Measurements from ENCODE around the gene ARCN1.

Gene ARCN1

DNA sequence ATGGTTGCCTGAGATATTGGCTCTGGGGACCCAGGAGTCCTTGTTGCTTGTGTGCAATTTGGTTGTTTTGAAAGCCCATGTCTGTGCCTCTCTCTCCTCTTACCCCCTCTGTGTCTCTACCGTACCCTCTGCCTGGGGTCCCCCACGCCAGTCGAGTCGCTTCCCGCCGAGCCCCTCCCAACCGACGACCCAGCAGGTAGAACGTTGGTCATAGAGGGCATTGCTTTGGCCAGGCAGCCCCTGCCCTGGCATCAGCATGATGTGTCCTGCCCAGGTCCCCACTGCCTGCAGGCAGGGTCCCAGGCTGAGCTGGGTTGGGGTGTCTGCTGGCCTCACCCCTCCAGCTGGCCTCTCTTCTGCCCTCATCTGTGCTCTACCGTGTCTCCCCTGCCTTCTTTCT lies 72.3 kb downstream of the ARCN1 start:
- H3K79me1 ChIP-seq (ENCODE audit: low read length): no peaks in the 10 kb centered on the region
- H3K79me2 ChIP-seq (ENCODE audit: control insufficient read depth, insufficient read depth, low read length): no peaks in the 10 kb centered on the region
- no peaks in the 10 kb centered on the region for H3K36me3 ChIP-seq (ENCODE audit: control insufficient read depth, insufficient read depth, low read length)

GRCh38 chr11:118645066-118645715 lies 73.0 kb downstream of the ARCN1 start:
- H2BK120ac ChIP-seq (ENCODE audit: low read depth, low read length): no peak overlapping the region
- no peak overlapping the region for H2BK5ac ChIP-seq (ENCODE audit: low read length)
- no peak overlapping the region for H4K8ac ChIP-seq (ENCODE audit: low read depth, low read length)
- no peak overlapping the region for H3K23ac ChIP-seq (ENCODE audit: low read length)
- no peak overlapping the region for H2BK15ac ChIP-seq (replicated peaks; ENCODE audit: low read depth)
- H3K4me2 ChIP-seq (ENCODE audit: low read length): no peak overlapping the region
- H3K4me1 ChIP-seq (ENCODE audit: control insufficient read depth, low read depth, low read length): no peaks in the 10 kb centered on the region
- H3K79me2 ChIP-seq (ENCODE audit: control insufficient read depth, insufficient read depth, low read length): no peaks in the 10 kb centered on the region
- H3K27ac ChIP-seq (ENCODE audit: low read depth, low read length): no peak overlapping the region
- H3K36me3 ChIP-seq (ENCODE audit: control insufficient read depth, insufficient read depth, low read length): peaks cover 2% of the 10 kb centered on the region
- no peak overlapping the region for H3K56ac ChIP-seq (ENCODE audit: low read length)
- no peak overlapping the region for H3K18ac ChIP-seq (ENCODE audit: low read length)
- DNase-seq: no peak
- WGBS (ENCODE audit: extremely low coverage, insufficient coverage, low lambda C conversion rate): no CpG with 5 or more reads among the region's 24 CpGs
- no peak overlapping the region for H3K4ac ChIP-seq (ENCODE audit: low read depth, low read length)
- no peaks in the 10 kb centered on the region for H3K27me3 ChIP-seq (ENCODE audit: insufficient read depth, low read length, poor library complexity)
- no peak overlapping the region for H4K5ac ChIP-seq (ENCODE audit: low read length)
- no peak overlapping the region for H3K4me3 ChIP-seq (ENCODE audit: low read length)
- H3K9ac ChIP-seq (ENCODE audit: low read length): no peak overlapping the region
- no peak overlapping the region for H2AK5ac ChIP-seq (ENCODE audit: low read length)
- no peaks in the 10 kb centered on the region for H3K79me1 ChIP-seq (ENCODE audit: low read length)

More for the DNA sequence above, 72.3 kb downstream of the ARCN1 start:
- no peak overlapping the region for H3K18ac ChIP-seq (ENCODE audit: low read length)
- no peaks in the 10 kb centered on the region for H3K4me1 ChIP-seq (ENCODE audit: control insufficient read depth, low read depth, low read length)
- H2BK5ac ChIP-seq (ENCODE audit: low read length): no peak overlapping the region
- H2BK120ac ChIP-seq (ENCODE audit: low read depth, low read length): no peak overlapping the region
- no peak overlapping the region for H4K5ac ChIP-seq (ENCODE audit: low read length)
- no peak overlapping the region for H2BK15ac ChIP-seq (replicated peaks; ENCODE audit: low read depth)
- H3K4me3 ChIP-seq (ENCODE audit: low read length): no peak overlapping the region
- H4K8ac ChIP-seq (ENCODE audit: low read depth, low read length): no peak overlapping the region
- no peak overlapping the region for H2AK5ac ChIP-seq (ENCODE audit: low read length)
- no CpG with 5 or more reads among the region's 10 CpGs for WGBS (ENCODE audit: extremely low coverage, insufficient coverage, low lambda C conversion rate)
- no peak overlapping the region for H3K23ac ChIP-seq (ENCODE audit: low read length)
- no peak overlapping the region for H3K9ac ChIP-seq (ENCODE audit: low read length)
- H3K4me2 ChIP-seq (ENCODE audit: low read length): no peak overlapping the region
- no peaks in the 10 kb centered on the region for H3K27me3 ChIP-seq (ENCODE audit: insufficient read depth, low read length, poor library complexity)
- H3K56ac ChIP-seq (ENCODE audit: low read length): no peak overlapping the region
- H3K27ac ChIP-seq (ENCODE audit: low read depth, low read length): no peak overlapping the region
- no peak overlapping the region for H3K4ac ChIP-seq (ENCODE audit: low read depth, low read length)
- no peak for DNase-seq

DNA sequence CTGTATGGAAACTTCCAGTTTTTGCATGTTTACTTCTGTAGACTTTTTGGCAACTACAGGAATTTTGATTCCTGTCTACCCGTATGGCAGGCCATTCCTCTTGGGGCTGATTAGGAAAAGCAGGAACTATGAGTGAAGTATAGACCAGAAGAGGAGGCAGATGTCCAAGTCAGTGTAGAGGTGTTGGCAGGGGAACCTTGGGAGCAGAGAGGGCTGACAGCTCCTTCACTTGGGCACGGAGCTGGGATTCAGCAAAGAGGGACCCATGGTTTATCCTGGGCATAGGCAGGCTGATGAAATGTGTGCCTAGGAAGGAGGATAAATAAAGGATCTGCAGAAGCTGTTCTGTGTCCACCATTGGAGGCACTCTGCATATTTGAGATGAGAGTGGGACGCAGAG lies 74.2 kb downstream of the ARCN1 start:
- Histone ChIP-seq H3K4ac (ENCODE audit: low read depth, low read length) (no peak overlapping the region), H3K36me3 (ENCODE audit: control insufficient read depth, insufficient read depth, low read length) (peaks cover 4% of the 10 kb centered on the region), H2AK5ac (ENCODE audit: low read length) (no peak overlapping the region), H3K79me2 (ENCODE audit: control insufficient read depth, insufficient read depth, low read length) (no peaks in the 10 kb centered on the region), H2BK5ac (ENCODE audit: low read length) (no peak overlapping the region), H3K4me1 (ENCODE audit: control insufficient read depth, low read depth, low read length) (no peaks in the 10 kb centered on the region), H3K27ac (ENCODE audit: low read depth, low read length) (no peak overlapping the region), H3K9ac (ENCODE audit: low read length) (no peak overlapping the region), H3K4me2 (ENCODE audit: low read length) (no peak overlapping the region), H3K79me1 (ENCODE audit: low read length) (no peaks in the 10 kb centered on the region), H3K56ac (ENCODE audit: low read length) (no peak overlapping the region), H3K4me3 (ENCODE audit: low read length) (no peak overlapping the region), H3K27me3 (ENCODE audit: insufficient read depth, low read length, poor library complexity) (no peaks in the 10 kb centered on the region), H2BK120ac (ENCODE audit: low read depth, low read length) (no peak overlapping the region), H2BK15ac (replicated peaks; ENCODE audit: low read depth) (no peak overlapping the region), H3K18ac (ENCODE audit: low read length) (no peak overlapping the region), H4K8ac (ENCODE audit: low read depth, low read length) (no peak overlapping the region), H3K23ac (ENCODE audit: low read length) (no peak overlapping the region), H4K5ac (ENCODE audit: low read length) (no peak overlapping the region)
- no CpG with 5 or more reads among the region's 3 CpGs for WGBS (ENCODE audit: extremely low coverage, insufficient coverage, low lambda C conversion rate)
- no peak for DNase-seq

GRCh38 chr11:118648291-118648690 lies 76.1 kb downstream of the ARCN1 start:
- no peak overlapping the region for H3K27ac ChIP-seq (ENCODE audit: low read depth, low read length)
- no peak overlapping the region for H2AK5ac ChIP-seq (ENCODE audit: low read length)
- H3K27me3 ChIP-seq (ENCODE audit: insufficient read depth, low read length, poor library complexity): no peaks in the 10 kb centered on the region
- no peak overlapping the region for H3K23ac ChIP-seq (ENCODE audit: low read length)
- H3K4me2 ChIP-seq (ENCODE audit: low read length): no peak overlapping the region
- H3K56ac ChIP-seq (ENCODE audit: low read length): no peak overlapping the region
- no CpG with 5 or more reads among the region's 5 CpGs for WGBS (ENCODE audit: extremely low coverage, insufficient coverage, low lambda C conversion rate)
- no peaks in the 10 kb centered on the region for H3K79me1 ChIP-seq (ENCODE audit: low read length)
- H2BK15ac ChIP-seq (replicated peaks; ENCODE audit: low read depth): no peak overlapping the region
- no peak overlapping the region for H4K5ac ChIP-seq (ENCODE audit: low read length)
- no peak overlapping the region for H2BK5ac ChIP-seq (ENCODE audit: low read length)
- no peaks in the 10 kb centered on the region for H3K4me1 ChIP-seq (ENCODE audit: control insufficient read depth, low read depth, low read length)
- H2BK120ac ChIP-seq (ENCODE audit: low read depth, low read length): no peak overlapping the region
- H3K4ac ChIP-seq (ENCODE audit: low read depth, low read length): no peak overlapping the region
- H4K8ac ChIP-seq (ENCODE audit: low read depth, low read length): no peak overlapping the region
- peaks cover 4% of the 10 kb centered on the region for H3K36me3 ChIP-seq (ENCODE audit: control insufficient read depth, insufficient read depth, low read length)
- no peaks in the 10 kb centered on the region for H3K79me2 ChIP-seq (ENCODE audit: control insufficient read depth, insufficient read depth, low read length)
- no peak overlapping the region for H3K4me3 ChIP-seq (ENCODE audit: low read length)
- DNase-seq: no peak
- H3K18ac ChIP-seq (ENCODE audit: low read length): no peak overlapping the region
- no peak overlapping the region for H3K9ac ChIP-seq (ENCODE audit: low read length)

DNA sequence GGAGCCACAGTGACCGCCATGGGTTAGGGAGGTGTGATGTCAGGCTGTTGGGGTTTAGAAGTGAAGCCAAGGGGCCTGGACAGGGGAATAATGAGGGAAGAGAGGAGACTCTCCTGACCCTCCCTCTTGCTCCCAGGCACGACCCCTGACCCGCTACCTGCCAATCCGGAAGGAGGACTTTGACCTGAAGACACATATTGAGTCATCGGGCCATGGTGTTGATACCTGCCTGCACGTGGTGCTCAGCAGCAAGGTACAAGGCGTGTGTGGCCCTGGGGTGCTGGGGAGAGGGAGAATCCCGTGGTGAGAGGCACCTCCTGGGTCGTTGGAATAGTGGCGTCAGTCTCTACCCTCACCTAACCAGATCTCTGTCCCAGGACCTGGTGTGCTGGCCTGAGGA lies 77.7 kb downstream of the ARCN1 start:
- Histone ChIP-seq H4K8ac (ENCODE audit: low read depth, low read length) (no peak overlapping the region), H3K18ac (ENCODE audit: low read length) (no peak overlapping the region), H3K79me1 (ENCODE audit: low read length) (no peaks in the 10 kb centered on the region), H3K4ac (ENCODE audit: low read depth, low read length) (no peak overlapping the region), H2BK5ac (ENCODE audit: low read length) (no peak overlapping the region), H4K5ac (ENCODE audit: low read length) (no peak overlapping the region), H3K79me2 (ENCODE audit: control insufficient read depth, insufficient read depth, low read length) (no peaks in the 10 kb centered on the region), H3K9ac (ENCODE audit: low read length) (no peak overlapping the region), H3K27me3 (ENCODE audit: insufficient read depth, low read length, poor library complexity) (no peaks in the 10 kb centered on the region), H2BK120ac (ENCODE audit: low read depth, low read length) (no peak overlapping the region), H3K36me3 (ENCODE audit: control insufficient read depth, insufficient read depth, low read length) (peaks cover 4% of the 10 kb centered on the region), H2BK15ac (replicated peaks; ENCODE audit: low read depth) (no peak overlapping the region), H2AK5ac (ENCODE audit: low read length) (no peak overlapping the region), H3K23ac (ENCODE audit: low read length) (no peak overlapping the region), H3K4me2 (ENCODE audit: low read length) (no peak overlapping the region), H3K4me1 (ENCODE audit: control insufficient read depth, low read depth, low read length) (no peaks in the 10 kb centered on the region), H3K56ac (ENCODE audit: low read length) (no peak overlapping the region), H3K27ac (ENCODE audit: low read depth, low read length) (no peak overlapping the region), H3K4me3 (ENCODE audit: low read length) (no peak overlapping the region)
- DNase-seq: no peak
- WGBS (ENCODE audit: extremely low coverage, insufficient coverage, low lambda C conversion rate): no CpG with 5 or more reads among the region's 10 CpGs

GRCh38 chr11:118650366-118650765 lies 78.2 kb downstream of the ARCN1 start:
- H2BK5ac ChIP-seq (ENCODE audit: low read length): no peak overlapping the region
- H3K18ac ChIP-seq (ENCODE audit: low read length): no peak overlapping the region
- no peak overlapping the region for H2BK120ac ChIP-seq (ENCODE audit: low read depth, low read length)
- H3K4me2 ChIP-seq (ENCODE audit: low read length): no peak overlapping the region
- H3K79me2 ChIP-seq (ENCODE audit: control insufficient read depth, insufficient read depth, low read length): no peaks in the 10 kb centered on the region
- no peak overlapping the region for H3K4me3 ChIP-seq (ENCODE audit: low read length)
- no peak overlapping the region for H3K56ac ChIP-seq (ENCODE audit: low read length)
- no peak overlapping the region for H3K9ac ChIP-seq (ENCODE audit: low read length)
- WGBS (ENCODE audit: extremely low coverage, insufficient coverage, low lambda C conversion rate): no CpG with 5 or more reads among the region's 8 CpGs
- H4K5ac ChIP-seq (ENCODE audit: low read length): no peak overlapping the region
- H2AK5ac ChIP-seq (ENCODE audit: low read length): no peak overlapping the region
- H3K23ac ChIP-seq (ENCODE audit: low read length): no peak overlapping the region
- H3K79me1 ChIP-seq (ENCODE audit: low read length): no peaks in the 10 kb centered on the region
- H2BK15ac ChIP-seq (replicated peaks; ENCODE audit: low read depth): no peak overlapping the region
- peaks cover 4% of the 10 kb centered on the region for H3K36me3 ChIP-seq (ENCODE audit: control insufficient read depth, insufficient read depth, low read length)
- no peak for DNase-seq
- no peak overlapping the region for H3K27ac ChIP-seq (ENCODE audit: low read depth, low read length)
- H4K8ac ChIP-seq (ENCODE audit: low read depth, low read length): no peak overlapping the region
- no peaks in the 10 kb centered on the region for H3K4me1 ChIP-seq (ENCODE audit: control insufficient read depth, low read depth, low read length)
- H3K4ac ChIP-seq (ENCODE audit: low read depth, low read length): no peak overlapping the region
- H3K27me3 ChIP-seq (ENCODE audit: insufficient read depth, low read length, poor library complexity): no peaks in the 10 kb centered on the region

Measured in mesendoderm (in vitro differentiated cells).